Measurements from ENCODE around the gene TREH. TPM values are rescaled to one million over a fixed set of nuclear protein-coding genes. Genes with fewer than 3 reads are reported as not detected.

Gene TREH
- total RNA-seq, 1 experiment from 2014 or later, result not detected

GRCh38 chr11:118621784-118622375 lies 57.6 kb downstream of the TREH start:
- Histone ChIP-seq H2BK5ac (ENCODE audit: insufficient read length, low read length) (no peak overlapping the region), H3K18ac (ENCODE audit: insufficient read length, low read depth, low read length) (peak overlapping the region; percentile 6), H3K27me3 (ENCODE audit: insufficient read depth, low read length) (no peaks in the 10 kb centered on the region; the same call in 1 of the 2 replicates), H3K4me2 (ENCODE audit: insufficient read depth, insufficient read length, low read length) (peak overlapping the region; percentile 75), H3K4me1 (ENCODE audit: insufficient read depth, low read length) (peaks cover 2% of the 10 kb centered on the region; the same call in 1 of the 2 replicates), H3K9me3 (ENCODE audit: control insufficient read depth, low read depth, low read length) (no peaks in the 10 kb centered on the region), H3T11ph (ENCODE audit: low read length) (no peak overlapping the region), H2BK120ac (ENCODE audit: low read depth, low read length, poor library complexity, severe bottlenecking) (no peak overlapping the region), H3K23me2 (ENCODE audit: insufficient read length, low read depth, low read length, poor library complexity, severe bottlenecking) (peaks cover 9% of the 10 kb centered on the region), H3K4ac (ENCODE audit: low read depth, low read length) (no peak overlapping the region), H4K20me1 (ENCODE audit: control insufficient read depth, insufficient read depth, insufficient read length) (no peaks in the 10 kb centered on the region), H2AFZ (ENCODE audit: low read length) (no peak overlapping the region), H4K5ac (ENCODE audit: insufficient read length, low read depth, low read length) (no peak overlapping the region), H3K27ac (ENCODE audit: insufficient read length, low read depth, low read length) (no peak overlapping the region), H3K56ac (ENCODE audit: insufficient read length, low read depth, low read length) (no peak overlapping the region), H3K9ac (ENCODE audit: extremely low read depth, insufficient read length, low read length) (peak overlapping the region; percentile 55), H3K23ac (ENCODE audit: insufficient read length, low read depth, low read length) (no peak overlapping the region), H3K79me2 (ENCODE audit: insufficient read depth, low read length) (no peaks in the 10 kb centered on the region; the same call in 1 of the 2 replicates), H4K91ac (ENCODE audit: insufficient read length, low read depth, low read length) (no peak overlapping the region), H2BK15ac (ENCODE audit: low read depth, low read length) (no peak overlapping the region), H4K8ac (replicated peaks; ENCODE audit: insufficient read length, low read depth, low read length) (no peak overlapping the region), H3K14ac (ENCODE audit: insufficient read depth, low read length) (peak overlapping the region; percentile 60; the same call in 1 of the 2 replicates), H3K79me1 (ENCODE audit: insufficient read depth, low read depth, low read length, poor library complexity, severe bottlenecking) (no peaks in the 10 kb centered on the region), H2BK12ac (ENCODE audit: insufficient read length, low read depth, low read length) (no peak overlapping the region), H2BK20ac (ENCODE audit: low read depth, low read length, poor library complexity, severe bottlenecking) (no peak overlapping the region), H2AK5ac (ENCODE audit: insufficient read length, low read length) (no peak overlapping the region)
- H3K36me3 Mint-ChIP-seq (ENCODE audit: insufficient read depth in 1 of 3, low read depth in 3 of 3), result peaks cover 4 to 24% (median 6%) of the 10 kb centered on the region in 3 experiments
- H3K27ac Mint-ChIP-seq, result peak overlapping the region in 2 of 3 experiments; percentile 73 to 81; a peak in 4 of 7 replicates
- no CpG with 5 or more reads among the region's 4 CpGs for WGBS (ENCODE audit: extremely low coverage, insufficient read length, low lambda C conversion rate)
- H3K4me3 Mint-ChIP-seq, result peak overlapping the region; percentile 81 to 89
- no peak for DNase-seq
- peaks cover 52 to 59% of the 10 kb centered on the region in 2 experiments for H3K4me1 Mint-ChIP-seq
- H3K27me3 Mint-ChIP-seq (ENCODE audit: low read depth), result no peaks in the 10 kb centered on the region
- H3K9me3 Mint-ChIP-seq, result no peaks in the 10 kb centered on the region
- TF ChIP-seq, protein P1, sequence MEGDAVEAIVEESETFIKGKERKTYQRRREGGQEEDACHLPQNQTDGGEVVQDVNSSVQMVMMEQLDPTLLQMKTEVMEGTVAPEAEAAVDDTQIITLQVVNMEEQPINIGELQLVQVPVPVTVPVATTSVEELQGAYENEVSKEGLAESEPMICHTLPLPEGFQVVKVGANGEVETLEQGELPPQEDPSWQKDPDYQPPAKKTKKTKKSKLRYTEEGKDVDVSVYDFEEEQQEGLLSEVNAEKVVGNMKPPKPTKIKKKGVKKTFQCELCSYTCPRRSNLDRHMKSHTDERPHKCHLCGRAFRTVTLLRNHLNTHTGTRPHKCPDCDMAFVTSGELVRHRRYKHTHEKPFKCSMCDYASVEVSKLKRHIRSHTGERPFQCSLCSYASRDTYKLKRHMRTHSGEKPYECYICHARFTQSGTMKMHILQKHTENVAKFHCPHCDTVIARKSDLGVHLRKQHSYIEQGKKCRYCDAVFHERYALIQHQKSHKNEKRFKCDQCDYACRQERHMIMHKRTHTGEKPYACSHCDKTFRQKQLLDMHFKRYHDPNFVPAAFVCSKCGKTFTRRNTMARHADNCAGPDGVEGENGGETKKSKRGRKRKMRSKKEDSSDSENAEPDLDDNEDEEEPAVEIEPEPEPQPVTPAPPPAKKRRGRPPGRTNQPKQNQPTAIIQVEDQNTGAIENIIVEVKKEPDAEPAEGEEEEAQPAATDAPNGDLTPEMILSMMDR (conservative IDR thresholded peaks at IDR 0.05), result no peak

All from H9 (cell line).